Left ventricle myocardium inferior (tissue), 1 donor: ENCODE measurements around the gene GALR3. TPM values are rescaled to one million over a fixed set of nuclear protein-coding genes. Genes with fewer than 3 reads are reported as not detected.
A peak's percentile ranks its signal among the peaks of the same experiment; 100 is the strongest.

Experiments
- DNase-seq: peaks from one replicate; pipeline ENCODE4 v3.0.0-alpha.2; 2020
- H3K27ac ChIP-seq: fragments of 200-600 bp; replicated peaks from 2 replicates; pipeline ENCODE4 v1.8.0; 2021
- H3K27me3 ChIP-seq: fragments of 200-600 bp; 2 replicates; pipeline ENCODE4 v1.8.0; 2021; ENCODE audit warnings: low read depth
- H3K36me3 ChIP-seq: fragments of 200-600 bp; 2 replicates; pipeline ENCODE4 v1.8.0; 2021
- H3K4me1 ChIP-seq: fragments of 200-600 bp; 2 replicates; pipeline ENCODE4 v1.8.0; 2021
- H3K4me3 ChIP-seq: fragments of 200-600 bp; 2 replicates; pipeline ENCODE4 v1.8.0; 2021; ENCODE audit warnings: mild to moderate bottlenecking, moderate library complexity
- H3K9me3 ChIP-seq: fragments of 200-600 bp; replicated peaks from 2 replicates; pipeline ENCODE4 v1.8.0; 2021
- intact Hi-C: fragments of 100-400 bp; cut with micrococcal nuclease; formaldehyde crosslinking; loops from one replicate; pipeline ENCODE4 v1.11.0; 2022
- total RNA-seq: library from RNA; stranded (reverse); fragmentation: NEBNext Ultra II Directional; extraction: Animal tissue kit (Norgen Biotek cat#: 25700); gene quantifications from one replicate; pipeline ENCODE4 v1.2.1, GENCODE V29; 2021
- TF ChIP-seq, protein P1 (sequence below): fragments of 200-600 bp; IDR thresholded peaks from 2 replicates; pipeline ENCODE4 v1.8.0; 2021; ENCODE audit warnings: antibody characterized with exemption, mild to moderate bottlenecking, borderline replicate concordance
- donor health status: DM: no; HTN: yes; CAD: no; lungs with severe emphysema.

GALR3 gene
- total RNA-seq, 1 donor from 2014 or later, result not detected

DNA sequence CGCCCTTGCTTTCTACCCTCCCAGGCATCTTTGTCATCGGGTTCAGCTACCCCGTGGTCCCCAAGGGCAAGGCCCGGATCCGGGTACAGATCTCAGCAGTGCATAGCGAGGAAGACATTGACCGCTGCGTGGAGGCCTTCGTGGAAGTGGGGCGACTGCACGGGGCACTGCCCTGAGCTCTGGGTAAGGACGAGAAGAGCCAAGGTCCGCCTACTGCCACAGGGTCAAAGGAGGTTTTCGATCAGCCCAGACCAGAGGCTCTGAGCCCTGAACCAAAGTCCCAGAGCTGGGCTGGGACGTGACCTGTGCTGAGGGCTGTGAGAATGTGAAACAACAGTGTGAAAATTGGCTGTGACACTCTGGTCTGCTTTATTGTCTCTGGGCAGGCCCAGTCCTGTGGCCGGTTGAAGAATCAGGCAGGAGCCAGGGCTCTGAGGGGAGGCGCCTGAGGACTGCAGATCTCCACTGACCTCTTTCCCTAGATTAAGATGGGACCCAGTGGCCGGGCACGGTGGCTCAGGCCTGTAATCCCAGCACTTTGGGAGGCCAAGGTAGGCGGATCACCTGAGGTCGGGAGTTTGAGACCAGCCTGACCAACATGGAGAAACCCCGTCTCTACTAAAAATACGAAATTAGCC lies 6.5 kb upstream of the GALR3 start:
- intact Hi-C loops, result loop anchor here (5.0 to 10.0 kb wide), 2 partner anchors 51 to 148 kb away; no protein-coding TSS in a partner anchor
- Histone ChIP-seq H3K4me1 (peaks cover 20% of the 10 kb centered on the region), H3K4me3 (no peak overlapping the region)

DNA sequence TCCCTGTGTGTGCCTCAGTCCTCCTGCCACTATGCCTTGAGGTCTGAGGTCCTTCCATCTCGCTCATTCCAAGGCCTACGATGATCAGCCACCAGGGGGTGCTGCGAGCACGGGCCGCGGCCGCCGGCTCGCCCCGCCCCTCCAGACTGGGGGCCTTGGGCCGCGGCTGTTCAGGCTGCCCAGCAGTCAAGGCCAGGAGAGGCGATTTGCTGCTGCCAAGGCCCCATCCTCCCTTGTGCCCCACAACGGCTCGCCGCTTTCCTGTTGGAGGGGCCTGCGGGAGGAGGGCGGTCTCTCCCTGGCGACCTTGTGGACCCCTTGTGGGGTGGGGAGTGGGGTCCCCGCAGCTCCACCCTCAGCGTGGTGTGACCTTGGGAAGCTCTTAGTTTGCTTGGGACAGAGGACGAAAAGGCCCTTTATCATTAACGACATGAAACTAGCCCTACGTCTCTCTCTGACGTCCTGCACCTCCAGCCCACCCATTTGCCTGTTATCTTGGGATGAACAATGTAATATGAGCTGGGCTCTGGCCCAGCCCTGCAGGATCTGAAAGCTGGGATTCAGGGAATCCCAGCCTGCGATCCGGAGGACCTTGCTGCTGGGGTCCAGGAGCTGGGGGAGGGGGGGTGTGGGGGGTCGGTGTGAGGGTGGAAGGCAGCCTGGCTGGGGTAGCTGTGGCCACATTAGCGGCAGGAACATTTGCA lies 5.3 kb upstream of the GALR3 start:
- intact Hi-C loops, result loop anchor here (5.0 to 10.0 kb wide), 2 partner anchors 49 to 147 kb away; no protein-coding TSS in a partner anchor
- peak; percentile 82 for DNase-seq
- peaks cover 14% of the 10 kb centered on the region for H3K36me3 ChIP-seq
- H3K27me3 ChIP-seq, result peaks cover 34% of the 10 kb centered on the region
- H3K4me3 ChIP-seq, result peak overlapping the region; percentile 64
- peaks cover 20% of the 10 kb centered on the region for H3K4me1 ChIP-seq
- H3K27ac ChIP-seq, result peak overlapping the region; percentile 72
- TF ChIP-seq, protein P1, sequence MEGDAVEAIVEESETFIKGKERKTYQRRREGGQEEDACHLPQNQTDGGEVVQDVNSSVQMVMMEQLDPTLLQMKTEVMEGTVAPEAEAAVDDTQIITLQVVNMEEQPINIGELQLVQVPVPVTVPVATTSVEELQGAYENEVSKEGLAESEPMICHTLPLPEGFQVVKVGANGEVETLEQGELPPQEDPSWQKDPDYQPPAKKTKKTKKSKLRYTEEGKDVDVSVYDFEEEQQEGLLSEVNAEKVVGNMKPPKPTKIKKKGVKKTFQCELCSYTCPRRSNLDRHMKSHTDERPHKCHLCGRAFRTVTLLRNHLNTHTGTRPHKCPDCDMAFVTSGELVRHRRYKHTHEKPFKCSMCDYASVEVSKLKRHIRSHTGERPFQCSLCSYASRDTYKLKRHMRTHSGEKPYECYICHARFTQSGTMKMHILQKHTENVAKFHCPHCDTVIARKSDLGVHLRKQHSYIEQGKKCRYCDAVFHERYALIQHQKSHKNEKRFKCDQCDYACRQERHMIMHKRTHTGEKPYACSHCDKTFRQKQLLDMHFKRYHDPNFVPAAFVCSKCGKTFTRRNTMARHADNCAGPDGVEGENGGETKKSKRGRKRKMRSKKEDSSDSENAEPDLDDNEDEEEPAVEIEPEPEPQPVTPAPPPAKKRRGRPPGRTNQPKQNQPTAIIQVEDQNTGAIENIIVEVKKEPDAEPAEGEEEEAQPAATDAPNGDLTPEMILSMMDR, result peak; percentile 97
- H3K9me3 ChIP-seq, result no peaks in the 10 kb centered on the region

More for the DNA sequence above, 6.5 kb upstream of the GALR3 start:
- H3K9me3 ChIP-seq, result no peaks in the 10 kb centered on the region
- H3K27me3 ChIP-seq, result peaks cover 22% of the 10 kb centered on the region
- H3K27ac ChIP-seq, result no peak overlapping the region
- H3K36me3 ChIP-seq, result peaks cover 14% of the 10 kb centered on the region
- DNase-seq, result no peak
- TF ChIP-seq, protein P1, result no peak

DNA sequence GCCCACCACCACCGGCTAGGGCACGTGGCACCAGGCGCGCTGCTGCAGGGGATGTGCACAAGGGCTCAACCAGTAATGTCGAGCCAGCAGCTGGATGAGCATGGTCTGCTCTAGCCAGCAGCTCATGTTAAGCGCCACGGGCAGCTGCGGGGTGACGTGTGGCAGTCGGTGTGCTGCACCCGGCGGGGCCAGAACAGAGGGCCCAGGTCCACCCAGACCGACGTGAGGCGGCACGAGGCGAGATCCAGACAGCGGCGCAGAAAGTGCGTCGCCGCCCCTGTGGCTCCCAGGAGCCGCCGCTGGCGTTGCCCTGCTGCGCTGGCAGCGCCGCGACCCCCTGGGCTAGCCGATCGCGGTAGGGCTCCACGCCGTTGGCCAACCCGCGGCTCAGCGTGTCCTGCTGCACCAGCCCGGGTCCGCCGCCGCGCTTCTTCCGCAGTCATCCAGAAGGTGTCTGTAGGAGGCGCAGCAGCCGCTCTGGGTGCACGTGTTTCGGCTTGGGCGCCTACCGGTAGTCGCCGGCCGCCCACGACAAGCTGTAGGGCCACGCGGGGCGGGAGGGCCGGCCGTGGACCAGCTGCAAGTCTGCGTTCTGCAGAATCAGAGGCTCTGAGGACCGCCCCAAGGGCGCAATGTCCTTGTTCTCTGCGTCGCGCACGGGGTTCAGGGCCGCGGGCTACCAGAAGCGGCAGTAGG lies 4.6 kb upstream of the GALR3 start:
- Histone ChIP-seq H3K27me3 (peaks cover 41% of the 10 kb centered on the region), H3K4me3 (peak overlapping the region; percentile 64), H3K9me3 (no peaks in the 10 kb centered on the region), H3K36me3 (peaks cover 14% of the 10 kb centered on the region), H3K27ac (peak overlapping the region; percentile 72), H3K4me1 (peaks cover 20% of the 10 kb centered on the region)
- intact Hi-C loops, result loop anchor here (5.0 to 10.0 kb wide), 2 partner anchors 49 to 146 kb away; no protein-coding TSS in a partner anchor
- TF ChIP-seq, protein P1, result peak; percentile 50
- peak; percentile 60 for DNase-seq

DNA sequence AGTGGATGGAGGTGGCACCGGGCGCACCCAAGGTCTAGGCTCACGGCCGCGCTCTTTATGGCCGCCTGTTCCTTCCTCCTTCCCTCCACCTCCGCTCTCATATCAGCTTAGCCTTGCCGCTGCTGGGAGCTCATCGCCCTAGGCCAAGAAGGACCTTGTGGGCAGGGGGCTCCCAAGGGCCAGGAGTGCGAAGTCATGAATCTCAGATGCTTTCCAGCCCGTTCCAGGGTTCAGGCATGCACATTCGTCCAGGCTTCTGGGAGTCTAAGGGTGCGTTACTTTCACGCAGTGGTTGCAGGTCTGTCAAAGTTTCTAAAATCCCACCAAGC lies 4.1 kb upstream of the GALR3 start:
- H3K27me3 ChIP-seq, result peaks cover 46% of the 10 kb centered on the region
- no peak for DNase-seq
- H3K27ac ChIP-seq, result no peak overlapping the region
- H3K36me3 ChIP-seq, result peaks cover 14% of the 10 kb centered on the region
- peak overlapping the region; percentile 64 for H3K4me3 ChIP-seq
- TF ChIP-seq, protein P1, result no peak
- peaks cover 20% of the 10 kb centered on the region for H3K4me1 ChIP-seq
- intact Hi-C loops, result loop anchor here (5.0 to 10.0 kb wide), 2 partner anchors 48 to 146 kb away; no protein-coding TSS in a partner anchor
- H3K9me3 ChIP-seq, result no peaks in the 10 kb centered on the region

DNA sequence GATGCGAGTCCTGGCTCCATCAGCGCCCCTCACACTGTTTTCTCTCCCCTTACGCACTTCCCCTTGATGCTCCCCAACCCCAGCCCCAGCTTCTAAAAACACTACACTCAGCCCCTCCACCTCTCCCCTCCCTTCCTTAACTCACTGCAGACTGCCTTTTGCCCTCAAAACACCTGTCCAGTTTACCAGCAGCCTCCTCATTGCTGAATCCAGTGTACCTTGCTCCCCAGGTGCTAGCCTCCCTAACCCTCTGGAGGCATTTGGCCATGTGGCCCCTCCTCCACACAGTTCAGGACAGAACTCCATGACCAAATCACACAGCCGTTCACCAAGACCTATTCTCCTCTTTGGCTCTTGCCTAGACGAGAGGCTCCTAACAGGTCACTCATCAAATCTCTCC lies 2.8 kb upstream of the GALR3 start:
- Histone ChIP-seq H3K36me3 (peaks cover 7% of the 10 kb centered on the region), H3K27ac (no peak overlapping the region), H3K9me3 (no peaks in the 10 kb centered on the region), H3K4me3 (no peak overlapping the region), H3K27me3 (peaks cover 53% of the 10 kb centered on the region), H3K4me1 (peaks cover 27% of the 10 kb centered on the region)
- intact Hi-C loops, result no loop called here
- TF ChIP-seq, protein P1, result no peak
- no peak for DNase-seq
